HG02870 (cell line): Measurements from ENCODE around the gene PIPOX.

Source experiments
- ATAC-seq: cut with Tn5 transposase; IDR thresholded peaks from one replicate; pipeline ENCODE4 v1.9.1; 2021; ENCODE audit warnings: mild to moderate bottlenecking, moderate library complexity; ENCODE audit not compliant: unreplicated experiment

The PIPOX gene

DNA sequence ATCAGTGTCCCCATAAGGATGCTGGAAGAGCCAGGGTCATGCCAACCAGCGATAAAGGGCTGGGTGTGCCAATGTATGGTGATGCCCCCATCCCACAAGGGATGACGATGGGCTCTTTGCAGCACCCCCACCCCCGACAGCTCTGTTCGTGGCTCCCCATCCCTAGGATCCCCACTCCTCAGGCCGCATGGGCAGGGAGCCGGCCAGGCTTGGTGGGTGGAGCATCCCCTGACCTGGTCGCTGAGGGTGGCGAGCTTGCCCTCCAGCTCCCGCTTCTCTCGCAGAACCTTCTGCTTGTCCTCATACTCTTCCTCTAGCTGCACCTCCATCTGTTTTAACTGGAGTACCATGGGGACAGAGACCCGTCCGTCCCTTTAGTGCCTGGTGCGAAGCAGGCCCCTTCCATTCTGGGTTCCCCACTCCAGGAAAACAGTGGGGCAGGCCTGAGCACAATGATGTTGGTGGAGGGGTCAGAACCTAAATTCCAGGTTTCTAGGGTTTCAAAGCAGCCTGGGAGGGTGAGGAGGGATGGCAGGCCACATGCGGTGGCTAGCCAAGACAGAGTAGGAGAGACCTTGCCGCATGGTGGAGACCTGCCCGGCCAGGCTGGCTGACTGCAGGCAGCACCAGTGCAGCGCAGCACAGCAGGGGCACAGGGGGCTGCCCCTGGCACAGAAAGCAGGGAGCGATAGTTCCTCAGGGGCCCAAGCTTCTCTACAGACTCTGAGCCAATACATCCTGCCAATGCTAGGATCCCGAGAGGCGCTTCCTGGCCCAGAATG is 50.3 kb downstream of the PIPOX start:
- no peak for ATAC-seq

DNA sequence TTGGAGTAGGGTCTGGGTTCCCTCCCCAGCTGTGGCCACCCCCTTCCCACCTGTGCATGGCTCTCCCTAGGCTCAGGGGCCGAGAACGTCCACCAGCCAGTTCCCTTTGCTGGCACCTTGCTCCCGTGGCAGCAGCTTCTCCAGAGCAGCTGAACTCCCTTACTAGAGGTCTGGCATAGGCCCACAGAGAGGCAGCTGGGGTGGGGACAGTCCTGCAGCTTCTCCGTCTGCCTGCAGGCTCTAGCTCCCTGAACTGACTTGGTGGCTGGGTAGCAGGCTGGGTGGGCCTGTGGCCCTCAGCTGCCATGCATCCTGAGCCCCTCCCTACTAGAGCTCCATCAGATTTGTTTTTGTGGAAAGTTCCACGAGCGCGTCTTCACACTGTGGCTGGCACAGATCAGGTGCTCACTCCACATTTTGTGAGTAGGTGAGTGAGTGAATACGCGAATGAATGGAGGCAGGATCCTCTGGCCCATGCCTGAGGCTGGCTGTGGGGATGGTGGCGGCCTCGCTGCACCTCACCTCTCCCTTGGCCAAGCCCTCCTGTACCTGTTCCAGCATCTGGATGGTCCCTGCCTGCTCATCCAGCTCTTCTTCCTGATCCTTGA is 51.3 kb downstream of the PIPOX start:
- no peak for ATAC-seq

DNA sequence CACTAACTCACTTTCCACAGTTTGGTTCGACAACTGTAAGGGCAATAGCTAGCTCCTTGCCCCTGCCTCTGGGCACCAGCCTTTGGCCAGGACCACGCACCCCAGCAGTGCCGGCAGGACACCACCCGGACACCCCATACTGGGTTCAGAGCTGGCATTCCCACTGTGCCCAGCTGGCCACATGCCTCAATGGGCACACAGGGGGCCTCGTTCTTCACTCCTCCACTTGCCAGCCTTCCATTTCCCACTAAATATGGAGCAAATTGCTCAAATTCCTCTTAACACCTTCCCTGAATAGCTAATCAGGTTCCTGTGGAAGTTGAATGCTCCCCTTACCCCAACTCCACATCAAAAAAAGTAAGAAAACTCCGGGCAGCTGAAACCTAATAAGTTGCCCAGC is 52.5 kb downstream of the PIPOX start:
- no peak for ATAC-seq

DNA sequence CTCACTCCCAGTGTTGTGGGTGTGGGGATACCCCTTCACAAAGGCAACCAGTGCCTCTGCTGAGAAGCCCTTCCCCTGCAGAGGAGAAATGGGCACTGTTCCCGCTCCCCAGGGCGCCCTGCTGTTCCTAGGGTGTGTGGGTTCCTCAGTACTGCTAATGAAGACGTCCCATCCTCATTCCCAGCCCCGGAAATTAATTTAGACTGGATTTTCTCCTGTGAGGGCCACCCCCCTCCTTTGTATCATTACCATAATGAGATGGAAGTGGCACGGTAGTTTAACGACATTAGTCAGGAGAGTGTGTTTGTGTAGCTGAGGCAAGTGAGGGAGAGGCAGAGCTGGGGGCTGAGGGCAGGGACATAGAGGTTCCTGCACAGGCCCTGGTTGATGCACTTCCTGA is 53.2 kb downstream of the PIPOX start:
- ATAC-seq, result no peak

DNA sequence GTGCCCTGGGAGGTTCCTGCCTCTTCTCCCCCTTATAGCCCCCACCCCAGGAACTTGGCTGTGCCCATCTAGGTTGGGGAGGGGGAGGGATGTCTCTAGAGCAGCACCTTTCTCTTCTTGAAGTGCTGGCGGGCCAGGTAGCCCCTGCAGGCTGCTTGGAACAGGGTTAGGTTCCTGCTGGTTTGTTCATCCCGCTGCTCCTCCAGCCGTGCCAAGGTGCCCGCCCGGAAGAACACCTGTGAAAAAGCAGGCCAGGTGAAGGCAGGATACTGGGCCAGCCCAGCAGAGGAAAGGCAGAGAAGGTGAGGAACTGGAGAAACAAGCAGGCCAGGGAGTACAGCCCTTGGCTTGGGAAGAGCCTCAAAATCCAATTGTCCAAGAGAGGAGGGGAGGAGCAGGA is 56.6 kb downstream of the PIPOX start:
- ATAC-seq, result no peak

DNA sequence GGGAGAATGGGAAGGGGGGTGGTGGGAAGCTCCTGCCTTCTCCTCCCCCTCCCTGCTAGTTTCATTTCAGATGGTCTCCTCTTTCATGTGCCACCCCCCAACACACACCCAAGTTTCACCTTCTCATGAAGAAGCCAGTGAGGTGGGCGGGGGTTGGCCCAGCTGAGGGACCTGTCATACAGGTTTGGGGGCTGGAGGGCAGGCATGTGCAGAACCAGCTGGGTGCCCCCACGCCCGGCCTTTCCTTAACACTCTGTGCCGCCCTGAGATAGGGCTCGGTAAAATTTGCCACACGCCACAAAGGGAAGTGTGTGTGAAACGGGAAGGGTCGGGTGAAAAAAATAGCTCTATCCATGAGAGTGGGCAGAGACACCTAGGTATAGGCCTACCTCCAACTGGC is 57.4 kb downstream of the PIPOX start:
- no peak for ATAC-seq

DNA sequence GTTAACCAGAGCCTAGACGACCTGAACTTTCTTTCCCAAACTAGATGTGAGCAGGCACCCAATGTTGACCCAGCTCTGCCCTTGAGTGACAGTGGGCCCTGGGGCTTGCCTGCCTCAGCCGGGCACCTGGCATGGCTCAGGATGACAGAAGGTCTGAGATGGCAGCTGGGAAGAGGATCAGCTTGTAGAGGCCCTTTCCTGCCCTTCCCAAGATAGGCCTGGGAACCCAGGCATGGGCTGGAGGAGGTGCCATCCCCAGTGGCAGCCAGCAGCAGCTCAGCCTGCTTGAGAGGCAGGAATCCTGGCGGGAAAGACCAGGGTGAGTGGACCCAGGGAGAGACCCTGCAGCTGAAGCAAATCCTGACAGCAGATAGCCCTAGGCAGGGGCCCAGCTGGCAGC is 59.1 kb downstream of the PIPOX start:
- ATAC-seq, result no peak

DNA sequence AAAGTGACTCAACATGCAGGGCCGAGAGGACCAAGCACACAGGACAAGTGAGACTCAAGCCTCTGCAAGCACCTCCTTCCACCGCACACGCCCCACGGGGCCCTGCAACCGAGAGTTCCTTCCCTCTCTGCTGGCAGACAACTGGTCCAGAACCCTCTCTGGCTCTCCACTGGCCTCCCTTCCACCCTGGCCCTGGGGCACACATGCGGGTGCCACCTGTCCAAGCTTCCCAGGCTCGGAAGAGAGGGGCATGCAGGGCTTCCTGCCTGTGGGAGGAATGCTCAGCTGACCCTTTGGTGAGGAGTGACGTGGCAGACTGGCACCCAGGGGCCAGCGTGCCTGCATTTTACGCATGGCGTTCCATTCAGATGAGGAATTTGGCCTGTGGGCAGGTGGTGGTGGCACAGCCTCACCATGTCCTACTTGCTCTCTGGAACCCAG is 59.8 kb downstream of the PIPOX start:
- ATAC-seq, result no peak

DNA sequence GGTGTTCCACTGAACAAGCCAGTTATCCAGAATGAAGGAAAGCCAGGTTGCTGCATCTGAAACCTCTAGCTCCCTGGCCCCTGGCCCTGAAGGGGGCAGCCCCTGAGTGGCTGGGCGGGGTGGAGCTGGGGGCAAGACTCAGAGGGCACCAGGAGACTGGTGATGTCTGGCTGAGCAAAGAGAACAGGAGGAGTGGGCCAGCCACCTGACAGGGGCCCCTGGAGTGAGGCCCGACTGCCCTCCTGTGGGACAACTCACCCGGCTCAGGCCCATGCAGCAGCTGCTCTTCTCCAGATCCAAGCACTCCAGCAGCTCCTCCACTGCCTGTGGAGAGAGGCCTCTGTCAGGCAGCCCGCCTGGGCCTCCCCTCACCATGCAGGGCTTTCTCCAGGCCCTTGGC is 60.4 kb downstream of the PIPOX start:
- no peak for ATAC-seq
